Panc1 (cell line): ENCODE data around the gene SLC6A7. TPM values are rescaled to one million over a fixed set of nuclear protein-coding genes. Genes with fewer than 3 reads are reported as not detected.
A peak's percentile ranks its signal among the peaks of the same experiment; 100 is the strongest.

Experiments
- ATAC-seq: fragments of 200-7000 bp; cut with Tn5 transposase; 2 replicates; pipeline ENCODE4 v1.9.1; 2020; ENCODE audit warnings: mild to moderate bottlenecking, moderate library complexity
- BruUV-seq: library from RNA; stranded (reverse); fragments of 400-500 nt; replicated peaks from 2 replicates; lab custom pipeline; 2021; lab: Mats Ljungman, UMichigan
- CTCF ChIA-PET: fragments of 300-600 bp; sonication (Branson Sonifier 250); formaldehyde crosslinking; loops from one replicate; lab custom pipeline; 2022; ENCODE audit warnings: antibody characterized with exemption; lab: Charles Lee
- POLR2A ChIA-PET: fragments of 300-600 bp; sonication (Branson Sonifier 250); formaldehyde crosslinking; loops from one replicate; lab custom pipeline; 2022; ENCODE audit warnings: antibody characterized with exemption; lab: Charles Lee
- DNase-seq: peaks from one replicate; pipeline ENCODE4 v3.0.0-alpha.2; 2010; ENCODE audit warnings: low read depth, low spot score
- H3K27ac ChIP-seq: 2 replicates; pipeline ENCODE4 v1.5.1; 2011; ENCODE audit warnings: mild to moderate bottlenecking, low read length, inconsistent platforms
- H3K27me3 ChIP-seq: fragments of 200-500 bp; sonication (Bioruptor generic); 2 replicates; pipeline ENCODE4 v1.6.0; 2014; ENCODE audit warnings: low read length, inconsistent platforms; ENCODE audit not compliant: control insufficient read depth, insufficient read depth
- H3K36me3 ChIP-seq: fragments of 200-500 bp; sonication (Bioruptor generic); 2 replicates; pipeline ENCODE4 v1.5.1; 2014; ENCODE audit warnings: inconsistent platforms, mild to moderate bottlenecking, low read length, moderate library complexity; ENCODE audit not compliant: control insufficient read depth, insufficient read depth
- H3K4me1 ChIP-seq: 2 replicates; pipeline ENCODE4 v1.5.1; 2011; ENCODE audit warnings: inconsistent platforms, mild to moderate bottlenecking, low read length, moderate library complexity; ENCODE audit not compliant: control insufficient read depth, insufficient read depth
- H3K4me3 ChIP-seq, 2 experiments: 2 replicates each; pipeline ENCODE4 v1.5.1; 2011 to 2012; ENCODE audit warnings: low read depth in 2 of 2, low read length in 2 of 2, mild to moderate bottlenecking in 2 of 2, inconsistent platforms in 1 of 2, moderate library complexity in 1 of 2
- H3K9me3 ChIP-seq: fragments of 200-500 bp; sonication (Bioruptor generic); 2 replicates; pipeline ENCODE4 v1.5.1; 2014; ENCODE audit warnings: low read depth, mild to moderate bottlenecking, inconsistent platforms, low read length, moderate library complexity; ENCODE audit not compliant: control insufficient read depth, insufficient read depth
- POLR2AphosphoS5 ChIP-seq: IDR thresholded peaks from 2 replicates; pipeline ENCODE4 v1.6.1; 2012; ENCODE audit warnings: mild to moderate bottlenecking, low read depth, low read length, moderate library complexity
- SIN3A ChIP-seq: IDR thresholded peaks from 2 replicates; pipeline ENCODE4 v1.6.1; 2012; ENCODE audit warnings: low read depth, mild to moderate bottlenecking, low read length, moderate library complexity, borderline replicate concordance; ENCODE audit not compliant: insufficient read depth
- TCF7L2 ChIP-seq: IDR thresholded peaks from 2 replicates; pipeline ENCODE4 v1.6.1; 2011; ENCODE audit warnings: mild to moderate bottlenecking, low read depth, low read length, inconsistent platforms
- in situ Hi-C: cut with HindIII; loops from 2 replicates; pipeline ENCODE4 v1.10.0; 2016; ENCODE audit warnings: low sequenced_read_pairs, low pct_unique_long_range_greater_than_20kb
- intact Hi-C: fragments of 100-400 bp; cut with micrococcal nuclease; formaldehyde crosslinking; loops from one replicate; pipeline ENCODE4 v1.10.0; 2022; ENCODE audit not compliant: unreplicated experiment
- total RNA-seq: library from RNA; stranded (reverse); gene quantifications from one replicate; pipeline ENCODE4 v1.2.1, GENCODE V29; 2021; ENCODE audit not compliant: unreplicated experiment
- TF ChIP-seq, protein P1 (sequence below): fragments of 450-650 bp; IDR thresholded peaks from 2 replicates; pipeline ENCODE4 v1.5.1; 2017; ENCODE audit warnings: mild to moderate bottlenecking
- TF ChIP-seq, protein P2 (sequence below), 2 experiments: IDR thresholded peaks; 2 replicates each; pipeline ENCODE4 v1.6.1; 2011 to 2012; ENCODE audit warnings: low read depth in 2 of 2, control low read depth in 1 of 2, low read length in 1 of 2, mild to moderate bottlenecking in 1 of 2, moderate library complexity in 1 of 2; ENCODE audit not compliant: insufficient read depth in 1 of 2

The SLC6A7 gene
- total RNA-seq, 1 experiment from 2014 or later, result not detected

DNA sequence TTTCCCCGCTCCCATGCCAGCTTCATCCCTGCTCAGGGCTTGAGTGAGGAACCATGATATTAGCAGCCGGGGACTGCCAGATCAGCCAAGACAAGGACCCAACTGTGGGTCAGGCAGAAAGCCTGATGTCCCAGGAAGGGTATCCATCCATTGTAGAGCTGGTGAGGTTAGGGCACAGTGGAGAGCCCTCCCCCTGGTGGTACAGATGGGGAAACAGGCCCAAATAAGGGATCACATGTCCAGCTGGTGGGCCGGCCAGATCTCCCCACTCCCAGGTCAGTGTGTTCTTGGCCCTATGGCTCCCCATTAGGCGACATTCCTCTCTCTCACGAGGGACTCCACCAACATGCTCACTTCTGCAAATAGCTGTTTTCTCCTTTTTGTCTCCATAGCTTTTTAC, 14.3 kb upstream of the SLC6A7 start:
- TF ChIP-seq SIN3A, result no peak
- intact Hi-C loops, result no loop called here
- POLR2A ChIA-PET, result no interaction called here
- DNase-seq, result no peak
- in situ Hi-C loops, result no loop called here
- H3K27ac ChIP-seq, result no peak overlapping the region
- peak; percentile 59 for ATAC-seq
- no TSS peak for BruUV-seq
- H3K36me3 ChIP-seq, result no peaks in the 10 kb centered on the region
- no peaks in the 10 kb centered on the region for H3K4me1 ChIP-seq
- CTCF ChIA-PET, result interaction anchor here (0.8 kb wide), 1 partner anchor 43 kb away, joined by 4 read pairs; no protein-coding TSS in a partner anchor
- H3K9me3 ChIP-seq, result no peaks in the 10 kb centered on the region
- H3K27me3 ChIP-seq, result no peaks in the 10 kb centered on the region; the same call in 1 of the 2 replicates
- H3K4me3 ChIP-seq, result no peak overlapping the region

DNA sequence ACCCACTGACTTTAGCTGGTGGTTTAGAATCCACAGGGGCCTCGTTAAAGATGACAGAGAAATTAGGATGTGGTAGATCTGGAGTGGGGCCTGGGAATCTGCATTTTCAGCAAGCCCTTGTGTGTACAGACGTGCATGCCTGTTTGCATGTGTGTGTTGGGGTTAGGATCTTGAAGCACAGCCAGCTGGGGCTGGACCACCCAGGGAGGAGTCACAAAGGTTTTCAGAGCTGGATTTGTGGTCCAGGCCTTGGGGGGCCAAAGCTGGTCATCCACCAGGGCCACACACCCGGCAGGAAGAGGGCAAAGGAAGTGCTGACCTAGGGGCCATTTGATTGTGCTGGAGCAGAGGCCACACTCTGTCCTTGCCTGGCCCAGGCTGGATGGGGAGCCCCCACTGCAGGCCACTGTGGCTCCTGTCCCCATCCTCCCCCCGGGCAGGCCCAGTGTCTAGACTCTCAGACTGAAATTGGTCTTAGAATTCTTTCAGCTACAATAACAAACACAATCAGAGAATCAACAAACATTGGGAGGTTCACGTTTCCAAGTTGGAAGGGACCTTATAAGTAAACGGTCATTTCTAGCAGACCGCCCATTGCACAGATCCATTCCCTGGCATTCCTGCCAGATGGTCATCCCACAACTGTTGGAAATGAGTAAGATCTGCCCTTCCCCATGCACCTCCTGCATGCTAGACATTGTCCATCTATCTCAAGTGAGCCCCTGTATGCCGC, 13.0 kb upstream of the SLC6A7 start:
- H3K36me3 ChIP-seq, result no peaks in the 10 kb centered on the region
- H3K27ac ChIP-seq, result no peak overlapping the region
- TF ChIP-seq POLR2AphosphoS5, result no peak
- no peak for TF ChIP-seq SIN3A
- TF ChIP-seq, protein P1, sequence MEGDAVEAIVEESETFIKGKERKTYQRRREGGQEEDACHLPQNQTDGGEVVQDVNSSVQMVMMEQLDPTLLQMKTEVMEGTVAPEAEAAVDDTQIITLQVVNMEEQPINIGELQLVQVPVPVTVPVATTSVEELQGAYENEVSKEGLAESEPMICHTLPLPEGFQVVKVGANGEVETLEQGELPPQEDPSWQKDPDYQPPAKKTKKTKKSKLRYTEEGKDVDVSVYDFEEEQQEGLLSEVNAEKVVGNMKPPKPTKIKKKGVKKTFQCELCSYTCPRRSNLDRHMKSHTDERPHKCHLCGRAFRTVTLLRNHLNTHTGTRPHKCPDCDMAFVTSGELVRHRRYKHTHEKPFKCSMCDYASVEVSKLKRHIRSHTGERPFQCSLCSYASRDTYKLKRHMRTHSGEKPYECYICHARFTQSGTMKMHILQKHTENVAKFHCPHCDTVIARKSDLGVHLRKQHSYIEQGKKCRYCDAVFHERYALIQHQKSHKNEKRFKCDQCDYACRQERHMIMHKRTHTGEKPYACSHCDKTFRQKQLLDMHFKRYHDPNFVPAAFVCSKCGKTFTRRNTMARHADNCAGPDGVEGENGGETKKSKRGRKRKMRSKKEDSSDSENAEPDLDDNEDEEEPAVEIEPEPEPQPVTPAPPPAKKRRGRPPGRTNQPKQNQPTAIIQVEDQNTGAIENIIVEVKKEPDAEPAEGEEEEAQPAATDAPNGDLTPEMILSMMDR, result no peak
- no peak for TF ChIP-seq TCF7L2
- TF ChIP-seq, protein P2, sequence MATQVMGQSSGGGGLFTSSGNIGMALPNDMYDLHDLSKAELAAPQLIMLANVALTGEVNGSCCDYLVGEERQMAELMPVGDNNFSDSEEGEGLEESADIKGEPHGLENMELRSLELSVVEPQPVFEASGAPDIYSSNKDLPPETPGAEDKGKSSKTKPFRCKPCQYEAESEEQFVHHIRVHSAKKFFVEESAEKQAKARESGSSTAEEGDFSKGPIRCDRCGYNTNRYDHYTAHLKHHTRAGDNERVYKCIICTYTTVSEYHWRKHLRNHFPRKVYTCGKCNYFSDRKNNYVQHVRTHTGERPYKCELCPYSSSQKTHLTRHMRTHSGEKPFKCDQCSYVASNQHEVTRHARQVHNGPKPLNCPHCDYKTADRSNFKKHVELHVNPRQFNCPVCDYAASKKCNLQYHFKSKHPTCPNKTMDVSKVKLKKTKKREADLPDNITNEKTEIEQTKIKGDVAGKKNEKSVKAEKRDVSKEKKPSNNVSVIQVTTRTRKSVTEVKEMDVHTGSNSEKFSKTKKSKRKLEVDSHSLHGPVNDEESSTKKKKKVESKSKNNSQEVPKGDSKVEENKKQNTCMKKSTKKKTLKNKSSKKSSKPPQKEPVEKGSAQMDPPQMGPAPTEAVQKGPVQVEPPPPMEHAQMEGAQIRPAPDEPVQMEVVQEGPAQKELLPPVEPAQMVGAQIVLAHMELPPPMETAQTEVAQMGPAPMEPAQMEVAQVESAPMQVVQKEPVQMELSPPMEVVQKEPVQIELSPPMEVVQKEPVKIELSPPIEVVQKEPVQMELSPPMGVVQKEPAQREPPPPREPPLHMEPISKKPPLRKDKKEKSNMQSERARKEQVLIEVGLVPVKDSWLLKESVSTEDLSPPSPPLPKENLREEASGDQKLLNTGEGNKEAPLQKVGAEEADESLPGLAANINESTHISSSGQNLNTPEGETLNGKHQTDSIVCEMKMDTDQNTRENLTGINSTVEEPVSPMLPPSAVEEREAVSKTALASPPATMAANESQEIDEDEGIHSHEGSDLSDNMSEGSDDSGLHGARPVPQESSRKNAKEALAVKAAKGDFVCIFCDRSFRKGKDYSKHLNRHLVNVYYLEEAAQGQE (IDR thresholded peaks at IDR 0.05; ENCODE audit: insufficient read depth in 1 of 2, low read depth in 2 of 2, low read length in 1 of 2), result no peak
- ATAC-seq (no peak), DNase-seq (no peak)
- in situ Hi-C loops, result no loop called here
- H3K4me1 ChIP-seq, result no peaks in the 10 kb centered on the region
- H3K9me3 ChIP-seq, result no peaks in the 10 kb centered on the region
- intact Hi-C loops, result no loop called here
- no peaks in the 10 kb centered on the region for H3K27me3 ChIP-seq
- POLR2A ChIA-PET, result no interaction called here
- BruUV-seq, result no TSS peak
- H3K4me3 ChIP-seq, result no peak overlapping the region
- CTCF ChIA-PET, result no interaction called here

DNA sequence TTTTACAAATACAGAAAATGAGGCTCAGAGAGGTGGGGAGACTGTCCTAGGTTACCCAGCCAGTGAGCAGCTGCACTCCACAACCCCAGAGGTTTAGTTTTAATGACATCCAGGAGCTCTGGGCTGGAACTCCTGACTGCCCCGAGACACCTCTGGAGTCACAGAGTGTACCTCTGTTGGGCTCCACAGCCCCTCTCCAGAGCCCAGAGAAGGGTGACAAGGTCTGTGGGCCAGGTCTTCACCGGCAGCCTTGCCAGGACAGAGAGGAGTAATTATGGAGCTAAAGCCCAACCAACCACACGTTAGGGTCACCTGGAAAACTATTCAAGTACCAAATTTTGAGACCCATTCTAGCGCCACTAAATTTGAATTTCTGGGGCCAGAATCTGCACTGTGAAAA, 12.1 kb upstream of the SLC6A7 start:
- ATAC-seq (no peak), DNase-seq (no peak)
- ChIA-PET CTCF (no interaction called here), POLR2A (no interaction called here)
- H3K4me3 ChIP-seq, result no peak overlapping the region
- H3K9me3 ChIP-seq, result no peaks in the 10 kb centered on the region
- no peaks in the 10 kb centered on the region for H3K36me3 ChIP-seq
- TF ChIP-seq, protein P2 (IDR thresholded peaks at IDR 0.05; ENCODE audit: insufficient read depth in 1 of 2, low read depth in 2 of 2, low read length in 1 of 2), result no peak
- TF ChIP-seq, protein P1, result no peak
- TF ChIP-seq SIN3A, result no peak
- no peak for TF ChIP-seq POLR2AphosphoS5
- no peak for TF ChIP-seq TCF7L2
- H3K27ac ChIP-seq, result no peak overlapping the region
- no peaks in the 10 kb centered on the region for H3K27me3 ChIP-seq
- in situ Hi-C loops (no loop called here), intact Hi-C loops (no loop called here)
- H3K4me1 ChIP-seq, result no peaks in the 10 kb centered on the region
- no TSS peak for BruUV-seq
